UCSD-AML1 (cell line): Measurements from ENCODE around the gene RUSC1.

ENCODE experiments used
- DNase-seq: peaks from one replicate; lab custom pipeline; 2025; ENCODE audit not compliant: unreplicated experiment; lab: John Stamatoyannopoulos, UW

RUSC1 gene

GRCh38 chr1:155294520-155295182 lies 26.0 kb upstream of the RUSC1 start:
- no peak for DNase-seq

- no peak for DNase-seq
Measured at GRCh38 chr1:155295183-155295941, 25.3 kb upstream of the RUSC1 start.

GRCh38 chr1:155295942-155296267 lies 24.8 kb upstream of the RUSC1 start:
- no peak for DNase-seq

GRCh38 chr1:155296661-155297060 lies 24.0 kb upstream of the RUSC1 start:
- no peak for DNase-seq

GRCh38 chr1:155297384-155297783 lies 23.3 kb upstream of the RUSC1 start:
- DNase-seq: no peak

- no peak for DNase-seq
Measured at GRCh38 chr1:155300024-155300423, 20.7 kb upstream of the RUSC1 start.

- no peak for DNase-seq
Measured at GRCh38 chr1:155300553-155301329, 20.0 kb upstream of the RUSC1 start.

- no peak for DNase-seq
Measured at GRCh38 chr1:155301342-155301841, 19.3 kb upstream of the RUSC1 start, which contains the start of gene PKLR. Gene PKLR, minus strand, starts transcription at chr1:155301438. Its CDS starts 43 bp downstream, at chr1:155301395.

GRCh38 chr1:155304558-155305063 lies 16.1 kb upstream of the RUSC1 start:
- DNase-seq: no peak

GRCh38 chr1:155305881-155306391 lies 14.8 kb upstream of the RUSC1 start:
- DNase-seq: no peak

GRCh38 chr1:155307247-155307740 lies 13.4 kb upstream of the RUSC1 start:
- DNase-seq: no peak

GRCh38 chr1:155308493-155309422 lies 11.9 kb upstream of the RUSC1 start, which contains the start of gene FDPS:
Gene FDPS, plus strand, starts transcription at chr1:155308866. Its CDS starts 924 bp downstream, at chr1:155309790.
- peak; percentile 98 for DNase-seq

GRCh38 chr1:155309423-155310021 lies 11.2 kb upstream of the RUSC1 start:
- DNase-seq: no peak

- DNase-seq: no peak
Measured at GRCh38 chr1:155313261-155313660, 7.4 kb upstream of the RUSC1 start.

- no peak for DNase-seq
Measured at GRCh38 chr1:155316922-155317321, 3.8 kb upstream of the RUSC1 start.

GRCh38 chr1:155318082-155318481 lies 2.6 kb upstream of the RUSC1 start:
- no peak for DNase-seq

GRCh38 chr1:155319536-155319935 lies 1.2 kb upstream of the RUSC1 start:
- no peak for DNase-seq

GRCh38 chr1:155320252-155320651 lies 442 bp upstream of the RUSC1 start:
- DNase-seq: no peak
